Karpas-422 (cell line): ENCODE results near the gene PRRG4. TPM values are rescaled to one million over a fixed set of nuclear protein-coding genes. Genes with fewer than 3 reads are reported as not detected.

Source experiments
- DNase-seq: peaks from one replicate; pipeline ENCODE4 v3.0.0-alpha.2; 2015
- H2AFZ ChIP-seq: fragments of 200-600 bp; sonication (generic); 2 replicates; pipeline ENCODE4 v1.6.1; 2014; ENCODE audit warnings: antibody characterized with exemption, low read length, mixed read lengths
- H3K27ac ChIP-seq: fragments of 200-600 bp; sonication (generic); 2 replicates; pipeline ENCODE4 v1.5.1; 2014; ENCODE audit warnings: mild to moderate bottlenecking, low read length, moderate library complexity
- H3K27me3 ChIP-seq: fragments of 200-600 bp; sonication (generic); 2 replicates; pipeline ENCODE4 v1.6.1; 2014; ENCODE audit warnings: low read length, mixed read lengths
- H3K36me3 ChIP-seq: fragments of 200-600 bp; sonication (generic); 2 replicates; pipeline ENCODE4 v1.6.1; 2014; ENCODE audit warnings: low read length, mixed read lengths; ENCODE audit not compliant: insufficient read depth
- H3K4me1 ChIP-seq: fragments of 200-600 bp; sonication (generic); 2 replicates; pipeline ENCODE4 v1.6.1; 2014; ENCODE audit warnings: mild to moderate bottlenecking, low read length, mixed read lengths
- H3K4me2 ChIP-seq: fragments of 200-600 bp; sonication (generic); 2 replicates; pipeline ENCODE4 v1.6.1; 2014; ENCODE audit warnings: low read length, low read depth, mild to moderate bottlenecking; ENCODE audit not compliant: poor library complexity, severe bottlenecking
- H3K4me3 ChIP-seq: fragments of 200-600 bp; sonication (generic); 2 replicates; pipeline ENCODE4 v1.5.1; 2014; ENCODE audit warnings: mild to moderate bottlenecking, antibody characterized with exemption, low read length, mixed read lengths
- H3K79me2 ChIP-seq: fragments of 200-600 bp; sonication (generic); 2 replicates; pipeline ENCODE4 v1.6.1; 2014; ENCODE audit warnings: mild to moderate bottlenecking, low read length, mixed read lengths
- H3K9ac ChIP-seq: fragments of 200-600 bp; sonication (generic); 2 replicates; pipeline ENCODE4 v1.6.0; 2014; ENCODE audit warnings: low read length
- H3K9me2 ChIP-seq: fragments of 200-600 bp; sonication (generic), shearing (Covaris generic); replicated peaks from 2 replicates; pipeline ENCODE4 v1.6.0; 2014; ENCODE audit warnings: mild to moderate bottlenecking, low read length, moderate library complexity; ENCODE audit not compliant: insufficient read depth
- H3K9me3 ChIP-seq: fragments of 300-700, 200-600 bp; sonication (generic); 2 replicates; pipeline ENCODE4 v1.6.1; 2014; ENCODE audit warnings: low read length, mixed read lengths
- H4K20me1 ChIP-seq: fragments of 200-600 bp; sonication (generic); 2 replicates; pipeline ENCODE4 v1.6.1; 2014; ENCODE audit warnings: mild to moderate bottlenecking, antibody characterized with exemption, low read length, low read depth; ENCODE audit not compliant: insufficient read depth
- total RNA-seq: library from RNA; depleted of rRNA; stranded (reverse); fragments of >200 nt; shearing (Covaris generic); gene quantifications from 2 replicates; pipeline ENCODE4 v1.2.3, GENCODE V29; 2014; ENCODE audit warnings: low replicate concordance

The PRRG4 gene
- total RNA-seq, 1 experiment from 2014 or later = 0.19 TPM

DNA sequence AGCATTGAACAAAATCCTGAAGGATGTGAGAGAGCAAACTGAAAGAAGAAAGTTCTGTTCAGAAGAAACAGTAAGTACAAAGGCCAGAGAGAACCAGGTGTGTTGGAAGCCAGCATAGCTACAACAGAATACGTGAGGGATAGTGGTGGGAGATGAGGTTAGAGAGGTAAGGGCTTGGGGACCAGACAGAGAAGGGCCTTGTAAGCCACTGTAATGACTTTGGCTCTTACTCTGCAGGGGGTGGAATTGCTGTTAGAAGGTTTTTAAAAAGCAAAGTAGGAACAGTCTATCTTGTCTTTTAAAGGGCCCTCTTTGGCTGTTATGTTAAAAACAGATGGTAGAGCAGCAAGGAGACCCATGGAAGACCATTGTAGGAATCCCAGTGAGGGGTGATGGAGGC, 4.2 kb downstream of the PRRG4 start:
- Histone ChIP-seq H2AFZ (no peak overlapping the region), H3K27me3 (no peaks in the 10 kb centered on the region), H4K20me1 (no peaks in the 10 kb centered on the region), H3K9ac (no peak overlapping the region), H3K36me3 (no peaks in the 10 kb centered on the region), H3K4me2 (no peak overlapping the region), H3K9me2 (no peaks in the 10 kb centered on the region), H3K4me1 (peaks cover 15% of the 10 kb centered on the region), H3K4me3 (no peak overlapping the region), H3K79me2 (no peaks in the 10 kb centered on the region), H3K27ac (no peak overlapping the region), H3K9me3 (no peaks in the 10 kb centered on the region)
- DNase-seq = no peak

GRCh38 chr11:32836946-32837345, 7.2 kb downstream of the PRRG4 start:
- H3K4me1 ChIP-seq = no peaks in the 10 kb centered on the region
- no peak overlapping the region for H3K9ac ChIP-seq
- H4K20me1 ChIP-seq = no peaks in the 10 kb centered on the region
- H3K4me2 ChIP-seq = no peak overlapping the region
- H3K9me3 ChIP-seq = no peaks in the 10 kb centered on the region
- no peak for DNase-seq
- H2AFZ ChIP-seq = no peak overlapping the region
- no peaks in the 10 kb centered on the region for H3K27me3 ChIP-seq
- H3K9me2 ChIP-seq = no peaks in the 10 kb centered on the region
- no peaks in the 10 kb centered on the region for H3K79me2 ChIP-seq
- H3K4me3 ChIP-seq = no peak overlapping the region
- no peak overlapping the region for H3K27ac ChIP-seq
- H3K36me3 ChIP-seq = no peaks in the 10 kb centered on the region

DNA sequence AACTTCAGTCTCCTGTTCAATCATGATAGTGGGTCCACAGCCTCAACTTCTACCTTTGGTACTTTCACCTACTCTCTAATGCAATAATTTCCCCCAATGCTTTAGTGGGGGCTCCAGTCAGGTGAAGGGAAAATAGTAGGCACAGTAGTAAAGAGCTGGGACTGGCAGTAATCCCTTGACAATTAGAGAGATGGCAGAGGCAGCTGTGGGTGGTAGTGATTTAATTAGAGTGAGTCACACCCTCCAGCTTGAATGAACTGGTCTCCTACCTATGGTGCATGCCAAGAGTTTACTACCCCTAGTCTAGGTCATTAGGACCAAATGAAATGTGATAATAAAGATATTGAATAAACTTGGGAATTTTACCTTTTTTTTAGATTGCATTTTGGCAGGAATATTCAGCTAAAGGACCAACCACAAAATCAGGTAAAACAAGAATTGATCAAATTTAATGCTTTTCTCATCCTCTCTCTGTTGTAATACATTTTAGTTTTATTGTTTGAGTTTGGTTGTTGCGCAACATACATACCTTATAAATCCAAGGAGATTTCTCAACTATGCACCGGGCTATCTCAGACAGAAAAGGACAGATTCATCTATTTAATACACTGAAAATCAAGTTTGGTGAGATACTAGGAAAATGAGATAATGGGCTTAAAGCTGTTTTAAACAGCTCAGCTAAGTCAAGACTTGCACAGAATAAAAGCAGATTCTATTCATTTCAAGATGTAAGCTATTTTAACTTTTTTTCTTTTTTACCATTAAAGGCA, 9.0 kb downstream of the PRRG4 start:
- Histone ChIP-seq H2AFZ (no peak overlapping the region), H3K36me3 (no peaks in the 10 kb centered on the region), H4K20me1 (no peaks in the 10 kb centered on the region), H3K4me1 (no peaks in the 10 kb centered on the region), H3K4me3 (no peak overlapping the region), H3K27me3 (no peaks in the 10 kb centered on the region), H3K27ac (no peak overlapping the region), H3K4me2 (no peak overlapping the region), H3K9me3 (no peaks in the 10 kb centered on the region), H3K79me2 (no peaks in the 10 kb centered on the region), H3K9me2 (no peaks in the 10 kb centered on the region), H3K9ac (no peak overlapping the region)
- no peak for DNase-seq

DNA sequence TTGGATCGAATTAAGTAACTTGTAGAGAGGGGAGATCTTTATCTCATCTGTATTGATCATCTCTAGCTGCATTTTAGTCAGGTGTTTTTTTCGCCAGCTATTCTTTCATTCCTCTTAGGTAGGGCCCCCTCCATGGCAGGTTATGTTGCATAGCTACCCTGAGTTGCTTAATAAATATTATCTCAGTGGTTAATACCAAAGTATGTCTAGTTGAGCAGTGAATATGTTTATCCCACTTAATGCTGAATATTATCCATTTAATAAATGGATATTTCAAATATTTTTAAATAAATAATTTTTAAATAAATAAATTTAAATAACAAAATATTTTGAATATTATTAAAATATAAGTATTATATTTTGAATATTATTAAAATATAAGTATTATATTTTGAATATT, 9.6 kb downstream of the PRRG4 start:
- DNase-seq = no peak
- Histone ChIP-seq H3K4me2 (no peak overlapping the region), H3K9ac (no peak overlapping the region), H3K9me2 (no peaks in the 10 kb centered on the region), H3K4me3 (no peak overlapping the region), H3K36me3 (no peaks in the 10 kb centered on the region), H3K27me3 (no peaks in the 10 kb centered on the region), H3K79me2 (no peaks in the 10 kb centered on the region), H2AFZ (no peak overlapping the region), H3K27ac (no peak overlapping the region), H4K20me1 (no peaks in the 10 kb centered on the region), H3K9me3 (no peaks in the 10 kb centered on the region), H3K4me1 (no peaks in the 10 kb centered on the region)

GRCh38 chr11:32840587-32840986, 10.9 kb downstream of the PRRG4 start:
- no peaks in the 10 kb centered on the region for H3K9me2 ChIP-seq
- H3K4me2 ChIP-seq = no peak overlapping the region
- H3K4me1 ChIP-seq = no peaks in the 10 kb centered on the region
- no peak overlapping the region for H2AFZ ChIP-seq
- no peaks in the 10 kb centered on the region for H3K79me2 ChIP-seq
- DNase-seq = no peak
- H3K9ac ChIP-seq = no peak overlapping the region
- no peaks in the 10 kb centered on the region for H3K27me3 ChIP-seq
- H4K20me1 ChIP-seq = no peaks in the 10 kb centered on the region
- H3K36me3 ChIP-seq = no peaks in the 10 kb centered on the region
- H3K4me3 ChIP-seq = no peak overlapping the region
- H3K27ac ChIP-seq = no peak overlapping the region
- H3K9me3 ChIP-seq = no peaks in the 10 kb centered on the region

DNA sequence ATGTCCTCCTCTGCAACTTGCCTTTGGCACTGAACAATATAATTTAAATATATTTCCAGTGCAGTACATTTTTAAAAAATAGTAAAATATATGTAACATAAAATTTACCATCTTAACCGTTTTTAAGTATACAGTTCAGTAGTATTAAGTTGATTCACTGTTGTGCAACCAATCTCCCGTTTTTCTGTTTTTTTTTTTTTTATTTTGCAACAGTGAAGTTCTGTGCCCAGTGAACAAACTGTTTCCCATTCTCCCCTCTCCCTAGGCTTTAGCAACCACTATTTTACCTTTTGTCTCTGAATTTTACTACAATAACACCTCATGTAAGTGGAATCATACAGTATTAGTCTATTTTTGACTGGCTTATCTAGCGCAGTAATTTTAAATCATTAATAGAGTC, 13.8 kb downstream of the PRRG4 start:
- no peak overlapping the region for H3K4me3 ChIP-seq
- no peak overlapping the region for H3K4me2 ChIP-seq
- no peak overlapping the region for H3K27ac ChIP-seq
- no peak for DNase-seq
- no peaks in the 10 kb centered on the region for H3K79me2 ChIP-seq
- no peaks in the 10 kb centered on the region for H3K9me2 ChIP-seq
- H3K9ac ChIP-seq = no peak overlapping the region
- no peak overlapping the region for H2AFZ ChIP-seq
- H3K36me3 ChIP-seq = no peaks in the 10 kb centered on the region
- 0 out of 2 replicates have a peak, but pooled peaks cover 2% of the 10 kb centered on the region for H3K27me3 ChIP-seq
- no peaks in the 10 kb centered on the region for H3K4me1 ChIP-seq
- H3K9me3 ChIP-seq = no peaks in the 10 kb centered on the region
- no peaks in the 10 kb centered on the region for H4K20me1 ChIP-seq

DNA sequence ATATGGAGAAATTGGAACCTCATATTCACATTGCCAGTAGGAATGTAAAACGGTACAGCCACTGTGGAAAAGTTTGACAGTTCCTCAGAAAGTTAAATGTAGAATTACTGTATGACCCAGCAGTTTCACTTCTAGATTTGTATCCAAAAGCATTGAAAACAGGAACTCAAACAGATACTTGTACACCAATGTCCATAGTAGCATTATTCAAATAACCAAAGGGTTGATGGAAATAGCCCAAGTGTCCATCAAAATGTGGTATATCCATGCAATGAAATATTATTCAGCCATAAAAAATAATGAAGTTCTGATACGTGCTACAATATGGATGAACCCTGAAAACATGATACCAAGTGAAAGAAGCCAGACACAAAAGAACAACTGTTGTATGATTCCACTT, 17.8 kb downstream of the PRRG4 start:
- no peak for DNase-seq
- no peaks in the 10 kb centered on the region for H3K9me2 ChIP-seq
- H3K36me3 ChIP-seq = no peaks in the 10 kb centered on the region
- H3K9ac ChIP-seq = no peak overlapping the region
- H3K4me2 ChIP-seq = no peak overlapping the region
- no peaks in the 10 kb centered on the region for H3K9me3 ChIP-seq
- no peaks in the 10 kb centered on the region for H3K4me1 ChIP-seq
- no peak overlapping the region for H2AFZ ChIP-seq
- no peak overlapping the region for H3K4me3 ChIP-seq
- no peak overlapping the region for H3K27ac ChIP-seq
- H3K79me2 ChIP-seq = no peaks in the 10 kb centered on the region
- H3K27me3 ChIP-seq = 0 out of 2 replicates have a peak, but pooled peaks cover 2% of the 10 kb centered on the region
- no peaks in the 10 kb centered on the region for H4K20me1 ChIP-seq

DNA sequence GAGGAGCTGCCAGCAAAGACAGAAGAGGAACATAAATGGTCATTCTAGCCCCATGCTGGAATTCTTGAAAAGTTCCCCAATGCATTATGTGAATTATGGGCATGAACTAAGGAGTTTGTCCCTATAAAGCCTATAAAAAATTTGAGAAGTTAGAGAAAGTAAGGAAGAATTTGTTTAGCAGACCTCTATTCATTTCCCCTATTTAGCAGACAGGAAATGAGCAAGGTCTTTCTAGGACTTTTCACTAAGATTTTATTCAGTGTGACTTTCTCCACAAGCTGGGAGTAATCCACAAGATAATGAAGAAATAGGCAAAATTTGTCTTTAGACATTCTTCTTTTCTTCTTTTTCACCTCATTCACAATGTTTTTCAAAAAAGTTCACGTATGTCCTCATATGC, 20.0 kb downstream of the PRRG4 start:
- Histone ChIP-seq H3K4me2 (no peak overlapping the region), H2AFZ (no peak overlapping the region), H3K79me2 (no peaks in the 10 kb centered on the region), H3K9me2 (no peaks in the 10 kb centered on the region), H4K20me1 (no peaks in the 10 kb centered on the region), H3K27ac (no peak overlapping the region), H3K4me3 (no peak overlapping the region), H3K9me3 (no peaks in the 10 kb centered on the region), H3K4me1 (no peaks in the 10 kb centered on the region), H3K27me3 (0 out of 2 replicates have a peak, but pooled peaks cover 2% of the 10 kb centered on the region), H3K9ac (no peak overlapping the region), H3K36me3 (no peaks in the 10 kb centered on the region)
- DNase-seq = no peak
